H9 (cell line): Measurements from ENCODE around the gene LRRN4. TPM values are rescaled to one million over a fixed set of nuclear protein-coding genes. Genes with fewer than 3 reads are reported as not detected.

Experiments used
- DNase-seq: peaks from one replicate; pipeline ENCODE4 v3.0.0-alpha.2; 2017
- H2AFZ ChIP-seq: one replicate; pipeline ENCODE4 v1.6.1; 2013; ENCODE audit warnings: mild to moderate bottlenecking, low read length, control low read depth, moderate library complexity
- H2AK5ac ChIP-seq: 2 replicates; pipeline ENCODE4 v1.6.1; 2013; ENCODE audit warnings: low read length, control low read depth, mixed read lengths; ENCODE audit not compliant: insufficient read length
- H2BK120ac ChIP-seq: one replicate; pipeline ENCODE4 v1.6.1; 2013; ENCODE audit warnings: low read depth, mild to moderate bottlenecking, low read length, control low read depth, inconsistent platforms; ENCODE audit not compliant: poor library complexity, severe bottlenecking
- H2BK12ac ChIP-seq: 2 replicates; pipeline ENCODE4 v1.6.1; 2013; ENCODE audit warnings: low read length, control low read depth, mixed read lengths, low read depth; ENCODE audit not compliant: insufficient read length
- H2BK15ac ChIP-seq: 2 replicates; pipeline ENCODE4 v1.6.1; 2013; ENCODE audit warnings: low read depth, low read length, control low read depth
- H2BK20ac ChIP-seq: one replicate; pipeline ENCODE4 v1.6.1; 2013; ENCODE audit warnings: low read depth, mild to moderate bottlenecking, low read length, control low read depth, inconsistent platforms; ENCODE audit not compliant: poor library complexity, severe bottlenecking
- H2BK5ac ChIP-seq: 2 replicates; pipeline ENCODE4 v1.6.1; 2013; ENCODE audit warnings: low read length, control low read depth, mixed read lengths; ENCODE audit not compliant: insufficient read length
- H3K14ac ChIP-seq: 2 replicates; pipeline ENCODE4 v1.6.1; 2013; ENCODE audit warnings: low read length, control low read depth; ENCODE audit not compliant: insufficient read depth
- H3K18ac ChIP-seq: 2 replicates; pipeline ENCODE4 v1.6.1; 2013; ENCODE audit warnings: low read depth, mild to moderate bottlenecking, mixed read lengths, low read length, control low read depth; ENCODE audit not compliant: insufficient read length
- H3K23ac ChIP-seq: 2 replicates; pipeline ENCODE4 v1.6.1; 2013; ENCODE audit warnings: low read length, control low read depth, mixed read lengths, low read depth; ENCODE audit not compliant: insufficient read length
- H3K23me2 ChIP-seq: 2 replicates; pipeline ENCODE4 v1.6.1; 2013; ENCODE audit warnings: low read depth, mild to moderate bottlenecking, mixed read lengths, low read length, control low read depth; ENCODE audit not compliant: insufficient read length, poor library complexity, severe bottlenecking
- H3K27ac ChIP-seq: 2 replicates; pipeline ENCODE4 v1.5.1; 2013; ENCODE audit warnings: low read length, control low read depth, mixed read lengths, low read depth; ENCODE audit not compliant: insufficient read length
- H3K27me3 ChIP-seq: 2 replicates; pipeline ENCODE4 v1.6.1; 2013; ENCODE audit warnings: low read length, control low read depth, inconsistent platforms; ENCODE audit not compliant: insufficient read depth
- H3K4ac ChIP-seq: 2 replicates; pipeline ENCODE4 v1.6.1; 2013; ENCODE audit warnings: low read depth, mild to moderate bottlenecking, control low read depth, inconsistent platforms, low read length, moderate library complexity
- H3K4me1 ChIP-seq: 2 replicates; pipeline ENCODE4 v1.6.1; 2013; ENCODE audit warnings: low read length, control low read depth, inconsistent platforms; ENCODE audit not compliant: insufficient read depth
- H3K4me2 ChIP-seq: 2 replicates; pipeline ENCODE4 v1.6.1; 2013; ENCODE audit warnings: low read length, control low read depth, mixed read lengths; ENCODE audit not compliant: insufficient read length, insufficient read depth
- H3K56ac ChIP-seq: 2 replicates; pipeline ENCODE4 v1.6.1; 2013; ENCODE audit warnings: low read depth, mild to moderate bottlenecking, mixed read lengths, low read length, control low read depth; ENCODE audit not compliant: insufficient read length
- H3K79me1 ChIP-seq: 2 replicates; pipeline ENCODE4 v1.6.1; 2013; ENCODE audit warnings: low read depth, mild to moderate bottlenecking, moderate library complexity, low read length, control low read depth, inconsistent platforms; ENCODE audit not compliant: insufficient read depth, poor library complexity, severe bottlenecking
- H3K79me2 ChIP-seq: 2 replicates; pipeline ENCODE4 v1.6.1; 2013; ENCODE audit warnings: low read length, control low read depth, inconsistent platforms; ENCODE audit not compliant: insufficient read depth
- H3K9ac ChIP-seq: 2 replicates; pipeline ENCODE4 v1.6.1; 2013; ENCODE audit warnings: low read length, control low read depth, mixed read lengths; ENCODE audit not compliant: insufficient read length; ENCODE audit errors: extremely low read depth
- H3K9me3 ChIP-seq: one replicate; pipeline ENCODE4 v1.6.1; 2013; ENCODE audit warnings: low read depth, low read length, inconsistent platforms; ENCODE audit not compliant: control insufficient read depth
- H3T11ph ChIP-seq: one replicate; pipeline ENCODE4 v1.6.1; 2013; ENCODE audit warnings: mild to moderate bottlenecking, low read length, control low read depth, inconsistent platforms
- H4K20me1 ChIP-seq: one replicate; pipeline ENCODE4 v1.6.1; 2013; ENCODE audit not compliant: control insufficient read depth, insufficient read length, insufficient read depth
- H4K5ac ChIP-seq: 2 replicates; pipeline ENCODE4 v1.6.1; 2013; ENCODE audit warnings: low read depth, mild to moderate bottlenecking, mixed read lengths, low read length, control low read depth; ENCODE audit not compliant: insufficient read length
- H4K8ac ChIP-seq: replicated peaks from 2 replicates; pipeline ENCODE4 v1.6.1; 2013; ENCODE audit warnings: low read length, control low read depth, mixed read lengths, low read depth; ENCODE audit not compliant: insufficient read length
- H4K91ac ChIP-seq: 2 replicates; pipeline ENCODE4 v1.6.1; 2013; ENCODE audit warnings: low read depth, mild to moderate bottlenecking, moderate library complexity, mixed read lengths, low read length, control low read depth; ENCODE audit not compliant: insufficient read length
- H3K27ac Mint-ChIP-seq, 3 experiments: 2 replicates in 2 of 3; 3 replicates in 1 of 3; pipeline ENCODE4 v1.8.0; 2020 to 2021; ENCODE audit warnings: mixed read lengths in 3 of 3, mild to moderate bottlenecking in 1 of 3, moderate library complexity in 1 of 3
- H3K27me3 Mint-ChIP-seq: 2 replicates; pipeline ENCODE4 v1.8.0; 2021; ENCODE audit warnings: low read depth, mild to moderate bottlenecking, moderate library complexity, mixed read lengths
- H3K36me3 Mint-ChIP-seq, 3 experiments: 2 replicates in 2 of 3; 3 replicates in 1 of 3; pipeline ENCODE4 v1.8.0; 2020 to 2021; ENCODE audit warnings: low read depth in 3 of 3, mixed read lengths in 3 of 3; ENCODE audit not compliant: insufficient read depth in 1 of 3
- H3K4me1 Mint-ChIP-seq, 2 experiments: 2 replicates each; pipeline ENCODE4 v1.8.0; 2020; ENCODE audit warnings: mixed read lengths in 2 of 2
- H3K4me3 Mint-ChIP-seq, 2 experiments: 2 replicates in 1 of 2; 3 replicates in 1 of 2; pipeline ENCODE4 v1.8.0; 2020 to 2021; ENCODE audit warnings: mild to moderate bottlenecking in 2 of 2, mixed read lengths in 2 of 2, moderate library complexity in 1 of 2
- H3K9me3 Mint-ChIP-seq, 2 experiments: 2 replicates in 1 of 2; 3 replicates in 1 of 2; pipeline ENCODE4 v1.8.0; 2020; ENCODE audit warnings: mild to moderate bottlenecking in 2 of 2, mixed read lengths in 2 of 2, moderate library complexity in 1 of 2
- WGBS: extraction: QIAGEN DNeasy Blood & Tissue Kit; methylation state at CpG from one replicate; pipeline ENCODE4 v1.1.7; 2013; ENCODE audit warnings: missing lambda C conversion rate, low lambda C conversion rate, mixed read lengths; ENCODE audit not compliant: insufficient read length; ENCODE audit errors: extremely low coverage; 5-methylcytosine and 5-hydroxymethylcytosine counted together
- total RNA-seq: library from RNA; stranded (reverse); gene quantifications from 2 replicates; pipeline ENCODE4 v1.2.1, GENCODE V29; 2021
- TF ChIP-seq, protein P1 (sequence below): fragments of 200-600 bp; sonication (generic); conservative IDR thresholded peaks from 3 replicates; pipeline ENCODE4 v1.8.0; 2021; ENCODE audit warnings: antibody characterized with exemption, mild to moderate bottlenecking

The LRRN4 gene
- total RNA-seq, 1 experiment from 2014 or later = 0.22 TPM

DNA sequence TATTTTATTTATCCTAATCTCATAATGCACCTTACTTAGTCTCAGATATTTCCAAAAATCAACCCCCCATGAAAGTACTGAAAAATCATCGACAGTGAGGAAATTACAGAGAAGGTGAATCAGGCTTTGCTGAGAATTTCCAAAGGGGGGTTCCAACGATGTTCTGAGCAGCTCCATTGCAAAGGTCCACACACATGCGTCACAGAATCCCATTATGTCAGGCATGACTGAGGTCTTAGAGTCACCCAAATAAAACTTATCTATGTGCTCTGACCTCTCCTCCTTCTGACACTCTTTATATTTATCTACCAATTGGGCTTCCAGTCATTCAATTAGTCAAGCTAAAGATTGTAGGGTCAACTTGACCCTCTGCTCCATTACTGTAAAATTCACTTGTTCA is 12.7 kb upstream of the LRRN4 start:
- Histone ChIP-seq H3K9ac (no peak overlapping the region), H3K14ac (no peak overlapping the region), H3K4me1 (no peaks in the 10 kb centered on the region), H2BK20ac (no peak overlapping the region), H4K91ac (no peak overlapping the region), H2BK15ac (no peak overlapping the region), H2BK120ac (no peak overlapping the region), H3K27ac (no peak overlapping the region), H4K8ac (no peak overlapping the region), H3K4me2 (no peak overlapping the region), H3K79me2 (no peaks in the 10 kb centered on the region), H3K4ac (no peak overlapping the region), H2AK5ac (no peak overlapping the region), H3K56ac (no peak overlapping the region), H3K23ac (no peak overlapping the region), H3T11ph (no peak overlapping the region), H2AFZ (no peak overlapping the region), H4K20me1 (no peaks in the 10 kb centered on the region), H3K79me1 (no peaks in the 10 kb centered on the region), H2BK5ac (no peak overlapping the region), H4K5ac (no peak overlapping the region), H2BK12ac (no peak overlapping the region), H3K9me3 (no peaks in the 10 kb centered on the region), H3K27me3 (no peaks in the 10 kb centered on the region), H3K18ac (no peak overlapping the region), H3K23me2 (no peaks in the 10 kb centered on the region)
- Mint-ChIP-seq H3K4me1 (no peaks in the 10 kb centered on the region), H3K4me3 (no peak overlapping the region), H3K36me3 (no peaks in the 10 kb centered on the region), H3K9me3 (no peaks in the 10 kb centered on the region), H3K27ac (no peak overlapping the region), H3K27me3 (peaks cover 8% of the 10 kb centered on the region)
- TF ChIP-seq, protein P1, sequence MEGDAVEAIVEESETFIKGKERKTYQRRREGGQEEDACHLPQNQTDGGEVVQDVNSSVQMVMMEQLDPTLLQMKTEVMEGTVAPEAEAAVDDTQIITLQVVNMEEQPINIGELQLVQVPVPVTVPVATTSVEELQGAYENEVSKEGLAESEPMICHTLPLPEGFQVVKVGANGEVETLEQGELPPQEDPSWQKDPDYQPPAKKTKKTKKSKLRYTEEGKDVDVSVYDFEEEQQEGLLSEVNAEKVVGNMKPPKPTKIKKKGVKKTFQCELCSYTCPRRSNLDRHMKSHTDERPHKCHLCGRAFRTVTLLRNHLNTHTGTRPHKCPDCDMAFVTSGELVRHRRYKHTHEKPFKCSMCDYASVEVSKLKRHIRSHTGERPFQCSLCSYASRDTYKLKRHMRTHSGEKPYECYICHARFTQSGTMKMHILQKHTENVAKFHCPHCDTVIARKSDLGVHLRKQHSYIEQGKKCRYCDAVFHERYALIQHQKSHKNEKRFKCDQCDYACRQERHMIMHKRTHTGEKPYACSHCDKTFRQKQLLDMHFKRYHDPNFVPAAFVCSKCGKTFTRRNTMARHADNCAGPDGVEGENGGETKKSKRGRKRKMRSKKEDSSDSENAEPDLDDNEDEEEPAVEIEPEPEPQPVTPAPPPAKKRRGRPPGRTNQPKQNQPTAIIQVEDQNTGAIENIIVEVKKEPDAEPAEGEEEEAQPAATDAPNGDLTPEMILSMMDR = no peak
- no CpG with 5 or more reads among the region's 3 CpGs for WGBS
- no peak for DNase-seq
